HG02759 (cell line): ENCODE measurements around the gene TEX13D.
"Not testable (repeated sequence)": the region's sequence is repeated elsewhere in the genome, so short reads cannot be mapped to it uniquely, and the experiment has no call there.

Source experiments
- ATAC-seq: cut with Tn5 transposase; IDR thresholded peaks from one replicate; pipeline ENCODE4 v1.9.1; 2021; ENCODE audit warnings: mild to moderate bottlenecking, moderate library complexity; ENCODE audit not compliant: unreplicated experiment

Gene TEX13D

GRCh38 chrX:124332481-124333424 lies at the start of gene TEX13D:
TEX13D (plus strand) TSS chrX:124332660; CDS start chrX:124332918, 258 bp downstream.
- ATAC-seq: no peak

DNA sequence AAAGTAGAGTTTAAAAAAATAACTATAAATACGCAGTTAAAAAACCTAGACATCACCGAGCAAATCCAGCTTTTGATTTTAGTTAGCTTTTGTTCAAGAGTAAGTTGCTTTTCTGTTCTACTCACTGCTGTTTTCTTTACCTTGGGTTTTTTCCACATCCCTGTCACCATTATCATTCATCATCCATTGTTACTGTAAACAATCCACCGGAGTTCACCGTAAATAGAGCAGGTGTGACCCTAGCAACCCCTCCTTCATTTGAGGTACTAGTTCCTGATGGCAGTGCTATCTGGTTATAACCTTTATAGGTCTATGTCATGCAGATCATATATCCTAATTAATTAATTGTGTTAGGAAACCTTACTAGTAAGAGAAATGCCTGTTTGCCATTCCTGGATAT lies 43.0 kb upstream of the TEX13D start:
- no peak for ATAC-seq

GRCh38 chrX:124293810-124294209 lies 38.6 kb upstream of the TEX13D start:
- no peak for ATAC-seq

GRCh38 chrX:124299323-124299722 lies 33.1 kb upstream of the TEX13D start:
- ATAC-seq: not testable (repeated sequence)

GRCh38 chrX:124300405-124300804 lies 32.1 kb upstream of the TEX13D start:
- no peak for ATAC-seq

- no peak for ATAC-seq
Observed at GRCh38 chrX:124307253-124307907, 25.1 kb upstream of the TEX13D start.

- ATAC-seq: no peak
Observed at GRCh38 chrX:124325732-124326131, 6.7 kb upstream of the TEX13D start.

DNA sequence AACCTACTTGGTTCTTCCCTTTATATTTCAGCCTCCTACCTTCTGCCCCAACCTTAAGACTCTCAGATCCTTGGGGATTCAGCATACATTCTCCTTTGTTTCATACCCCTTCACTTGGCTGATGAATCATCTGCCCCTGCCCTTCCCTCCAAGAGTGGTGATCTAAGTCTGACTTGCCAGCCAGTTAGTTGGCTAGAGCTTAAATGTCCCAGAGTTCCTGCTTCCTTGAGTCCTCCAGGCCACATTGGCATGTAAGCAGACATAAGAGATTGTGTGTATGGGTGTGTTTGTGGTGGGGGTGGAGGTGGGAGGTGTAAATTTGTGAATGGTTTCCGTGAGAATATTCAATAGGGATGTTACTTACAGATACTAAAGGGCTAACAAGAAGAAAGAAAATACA lies 3.7 kb upstream of the TEX13D start:
- ATAC-seq: no peak

- ATAC-seq: peak; percentile 52
Observed at GRCh38 chrX:124333862-124334261, 1.4 kb downstream of the TEX13D start.

DNA sequence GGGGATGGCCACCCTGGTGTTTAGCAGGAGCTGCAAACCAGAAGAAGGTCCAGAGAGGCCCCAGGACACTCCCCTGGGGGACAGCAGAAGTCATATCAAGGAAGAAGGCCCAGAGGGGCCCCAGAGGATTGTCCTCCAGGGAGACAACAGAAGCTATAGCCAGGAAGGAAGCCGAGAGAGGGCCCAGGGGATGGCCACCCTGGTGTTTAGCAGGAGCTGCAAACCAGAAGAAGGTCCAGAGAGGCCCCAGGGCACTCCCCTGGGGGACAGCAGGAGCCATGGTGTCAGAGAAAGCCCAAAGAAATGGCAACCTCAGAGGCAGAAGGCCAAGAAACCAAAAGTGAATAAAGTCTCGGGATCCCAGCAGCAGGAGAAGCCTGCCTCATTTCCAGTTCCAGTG lies 2.1 kb downstream of the TEX13D start:
- ATAC-seq: not testable (repeated sequence)

GRCh38 chrX:124335598-124335997 lies 3.1 kb downstream of the TEX13D start:
- no peak for ATAC-seq

DNA sequence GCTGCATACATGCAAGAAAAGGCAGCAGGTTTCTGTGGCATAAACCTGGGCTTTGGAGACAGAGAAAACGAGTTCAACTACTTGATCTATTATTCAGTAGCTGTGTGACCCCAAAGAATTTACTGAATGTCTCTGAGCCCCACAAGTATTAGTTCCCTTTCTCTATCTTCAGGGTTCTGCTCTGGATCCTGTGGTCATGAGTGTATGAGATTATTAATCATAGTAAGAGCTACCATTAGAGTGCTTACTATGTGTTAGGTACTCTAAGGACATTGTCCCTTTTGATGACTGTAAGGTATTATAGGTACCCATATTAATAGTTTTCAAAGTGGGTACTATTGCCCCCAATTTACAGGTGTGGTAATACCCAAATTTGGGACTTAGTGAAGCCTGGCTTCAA lies 5.5 kb downstream of the TEX13D start:
- no peak for ATAC-seq

- no peak for ATAC-seq
Observed at GRCh38 chrX:124338733-124339514, 6.5 kb downstream of the TEX13D start.

GRCh38 chrX:124341396-124342132 lies 9.1 kb downstream of the TEX13D start:
- no peak for ATAC-seq

DNA sequence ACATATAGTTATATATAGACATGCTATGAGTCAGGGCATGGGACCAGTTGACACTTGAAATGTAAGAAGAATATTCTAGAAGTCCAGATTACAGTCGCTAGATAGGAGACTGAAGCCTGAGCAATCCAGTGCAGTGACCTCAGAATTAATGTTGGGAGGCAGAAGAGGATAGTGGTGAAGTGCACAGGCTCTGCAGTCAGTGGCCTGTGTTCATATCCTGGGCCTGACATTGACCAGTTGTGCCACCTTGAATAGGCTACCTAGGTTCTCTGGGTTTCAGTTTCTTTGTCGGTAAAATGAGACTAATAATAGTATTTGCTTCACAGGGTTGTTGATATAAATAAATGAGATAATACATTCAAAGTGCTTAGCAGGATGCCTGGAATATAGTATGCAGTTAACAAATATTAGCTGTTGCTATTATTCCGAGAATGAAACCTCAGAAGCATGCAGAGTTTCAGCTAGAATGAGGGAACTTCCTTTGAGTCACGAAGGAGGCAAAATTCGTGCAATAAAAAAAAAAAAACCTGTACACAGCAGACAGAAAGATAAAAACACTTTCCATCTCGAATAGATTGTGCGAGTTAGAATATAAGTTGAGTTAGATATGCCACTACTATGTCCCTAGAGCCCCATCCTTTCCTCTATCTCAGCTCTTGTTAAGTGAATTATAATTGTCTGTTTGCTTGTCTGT lies 9.9 kb downstream of the TEX13D start:
- ATAC-seq: no peak

DNA sequence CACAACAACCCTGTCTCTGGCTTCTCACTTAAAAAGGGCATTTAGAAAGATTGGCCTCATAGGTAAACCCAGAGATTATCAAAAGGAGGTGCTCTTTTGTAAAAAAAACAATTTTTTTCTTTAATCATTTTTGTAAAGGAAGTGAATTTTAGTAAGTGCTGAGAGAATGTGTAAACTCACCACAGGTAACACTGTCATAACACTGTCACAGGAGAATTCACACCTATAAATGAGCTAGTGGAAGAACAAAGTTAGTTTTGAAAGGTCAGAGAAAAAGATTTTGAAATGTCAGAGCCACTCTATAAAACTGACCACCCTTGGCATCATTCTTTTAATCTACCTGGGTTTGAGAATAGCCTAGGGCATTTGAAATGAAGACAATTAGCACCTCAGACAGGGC lies 10.6 kb downstream of the TEX13D start:
- ATAC-seq: no peak

GRCh38 chrX:124344246-124344645 lies 11.8 kb downstream of the TEX13D start:
- ATAC-seq: no peak

- ATAC-seq: no peak
Observed at GRCh38 chrX:124346117-124346876, 13.8 kb downstream of the TEX13D start, which contains the start of gene SH2D1A. SH2D1A (plus strand) TSS chrX:124346563; CDS start chrX:124346643, 80 bp downstream.

GRCh38 chrX:124346877-124347241 lies 14.4 kb downstream of the TEX13D start:
- ATAC-seq: no peak
